HepG2 (cell line): Measurements from ENCODE around the gene SCGB2B2. TPM values are rescaled to one million over a fixed set of nuclear protein-coding genes. Genes with fewer than 3 reads are reported as not detected.
A peak's percentile ranks its signal among the peaks of the same experiment; 100 is the strongest.

ENCODE experiments used
- BHLHE40 ChIP-seq: IDR thresholded peaks from 2 replicates; pipeline ENCODE4 v1.6.1; 2011; ENCODE audit warnings: low read length, improper control_type of control experiment
- CBFB ChIP-seq: sonication (generic); formaldehyde crosslinking; IDR thresholded peaks from 2 replicates; pipeline ENCODE4 v1.4.0; 2020; ENCODE audit warnings: missing genetic modification reagents
- CEBPZ ChIP-seq: IDR thresholded peaks from 2 replicates; pipeline ENCODE4 v1.6.1; 2012; ENCODE audit warnings: low read length, improper control_type of control experiment
- ERF ChIP-seq: IDR thresholded peaks from 2 replicates; pipeline ENCODE4 v1.6.1; 2018; ENCODE audit warnings: missing biosample characterization, missing genetic modification reagents
- GMEB2 ChIP-seq: IDR thresholded peaks from 2 replicates; pipeline ENCODE4 v1.6.1; 2016; ENCODE audit warnings: missing biosample characterization, missing genetic modification reagents, low read depth
- HNF4G ChIP-seq, 2 experiments: sonication (generic) in 1 of 2; formaldehyde crosslinking in 1 of 2; IDR thresholded peaks; 2 replicates each; pipeline versions ENCODE4 v1.4.0 to v1.6.1; 2011 to 2020; ENCODE audit warnings: borderline replicate concordance in 2 of 2, low read depth in 2 of 2, mild to moderate bottlenecking in 2 of 2, low read length in 1 of 2, missing genetic modification reagents in 1 of 2, moderate library complexity in 1 of 2
- JARID2 ChIP-seq: sonication (generic); formaldehyde crosslinking; IDR thresholded peaks from 2 replicates; pipeline ENCODE4 v1.8.1; 2023; ENCODE audit warnings: missing genetic modification reagents, inconsistent platforms; ENCODE audit not compliant: insufficient replicate concordance
- JUN ChIP-seq: sonication (generic); formaldehyde crosslinking; IDR thresholded peaks from 2 replicates; pipeline ENCODE4 v1.4.0; 2020; ENCODE audit warnings: mild to moderate bottlenecking, missing genetic modification reagents
- MBNL3 ChIP-seq: fragments of 250-450 bp; sonication (Bioruptor Pico); conservative IDR thresholded peaks from 2 replicates; pipeline ENCODE4 v1.8.0; 2022; ENCODE audit warnings: mild to moderate bottlenecking, inconsistent platforms
- NKX3-1 ChIP-seq: sonication (generic); formaldehyde crosslinking; IDR thresholded peaks from 2 replicates; pipeline ENCODE4 v1.5.0; 2020; ENCODE audit warnings: missing genetic modification reagents
- NR1H2 ChIP-seq: sonication (generic); formaldehyde crosslinking; IDR thresholded peaks from 2 replicates; pipeline ENCODE4 v1.8.1; 2022; ENCODE audit warnings: low read depth, missing genetic modification reagents, borderline replicate concordance
- ONECUT2 ChIP-seq: sonication (generic); formaldehyde crosslinking; IDR thresholded peaks from 2 replicates; pipeline ENCODE4 v1.4.0; 2020; ENCODE audit warnings: missing genetic modification reagents
- SUZ12 ChIP-seq: fragments of 150-350 bp; IDR thresholded peaks from 2 replicates; pipeline ENCODE4 v1.6.1; 2014; ENCODE audit warnings: low read depth, low read length
- TRIM24 ChIP-seq: sonication (generic); formaldehyde crosslinking; IDR thresholded peaks from 2 replicates; pipeline ENCODE4 v1.8.0; 2022; ENCODE audit warnings: mild to moderate bottlenecking, missing genetic modification reagents
- ZNF263 ChIP-seq: sonication (generic); formaldehyde crosslinking; IDR thresholded peaks from 2 replicates; pipeline ENCODE4 v1.4.0; 2020; ENCODE audit warnings: missing genetic modification reagents
- ZNF510 ChIP-seq: sonication (generic); formaldehyde crosslinking; IDR thresholded peaks from 2 replicates; pipeline ENCODE4 v1.4.0; 2020; ENCODE audit warnings: low read depth, mild to moderate bottlenecking, missing genetic modification reagents
- ZNF570 ChIP-seq: sonication (generic); formaldehyde crosslinking; IDR thresholded peaks from 2 replicates; pipeline ENCODE4 v1.4.0; 2020; ENCODE audit warnings: mild to moderate bottlenecking, missing genetic modification reagents, borderline replicate concordance
- ZNF609 ChIP-seq: sonication (generic); formaldehyde crosslinking; IDR thresholded peaks from 2 replicates; pipeline ENCODE4 v1.4.0; 2020; ENCODE audit warnings: mild to moderate bottlenecking, missing genetic modification reagents, borderline replicate concordance
- ZNF772 ChIP-seq: sonication (generic); formaldehyde crosslinking; IDR thresholded peaks from 2 replicates; pipeline ENCODE4 v1.5.0; 2020; ENCODE audit warnings: mild to moderate bottlenecking, missing genetic modification reagents
- polyA plus RNA-seq, 8 experiments: library from polyadenylated mRNA; depleted of rRNA in 3 of 8; stranded (reverse) in 7 of 8; unstranded in 1 of 8; fragments of >200 nt; fragmentation: Illumina TruSeq in 4 of 8; extraction: Trizol in 4 of 8; gene quantifications; 2 replicates each; pipeline versions ENCODE4 v1.2.1 to v1.2.3, GENCODE V29; 2011 to 2016; ENCODE audit warnings: low read depth in 4 of 8, missing spikeins in 1 of 8, mixed read lengths in 1 of 8; ENCODE audit not compliant: insufficient read depth in 1 of 8
- total RNA-seq, 5 experiments: library from RNA; depleted of rRNA; stranded (reverse); fragments of >200 nt; fragmentation: Illumina TruSeq; extraction: Trizol; gene quantifications; 2 replicates each; pipeline ENCODE4 v1.2.3, GENCODE V29; 2016; ENCODE audit warnings: low read depth in 1 of 5
- TF ChIP-seq, protein P1 (sequence below): sonication (generic); formaldehyde crosslinking; conservative IDR thresholded peaks from 2 replicates; pipeline ENCODE4 v1.4.0; 2020; ENCODE audit warnings: missing genetic modification reagents

The SCGB2B2 gene
- total and polyA plus RNA-seq, 2 of the 13 experiments (the other 11 are each of a cell fraction or from before 2014, with no cell fraction given), result 0.03 TPM; not detected in 1

GRCh38 chr19:34673590-34673989 is 3.4 kb downstream of the SCGB2B2 start (continued):
- TF ChIP-seq, protein P1, sequence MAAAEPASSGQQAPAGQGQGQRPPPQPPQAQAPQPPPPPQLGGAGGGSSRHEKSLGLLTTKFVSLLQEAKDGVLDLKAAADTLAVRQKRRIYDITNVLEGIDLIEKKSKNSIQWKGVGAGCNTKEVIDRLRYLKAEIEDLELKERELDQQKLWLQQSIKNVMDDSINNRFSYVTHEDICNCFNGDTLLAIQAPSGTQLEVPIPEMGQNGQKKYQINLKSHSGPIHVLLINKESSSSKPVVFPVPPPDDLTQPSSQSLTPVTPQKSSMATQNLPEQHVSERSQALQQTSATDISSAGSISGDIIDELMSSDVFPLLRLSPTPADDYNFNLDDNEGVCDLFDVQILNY, result no peak
- TF ChIP-seq MBNL3 (no peak), JARID2 (no peak), CBFB (CRISPR knock-in tag) (0 out of 2 replicates have a peak, but pooled peaks have one; percentile 25), JUN (no peak), TRIM24 (CRISPR knock-in tag) (no peak), ZNF772 (CRISPR knock-in tag) (no peak), CEBPZ (no peak), HNF4G (IDR thresholded peaks at IDR 0.05; ENCODE audit: borderline replicate concordance, low read depth, low read length) (peak; percentile 83), HNF4G (CRISPR knock-in tag; IDR thresholded peaks at IDR 0.05; ENCODE audit: borderline replicate concordance, low read depth) (no peak; the same call in 1 of the 2 replicates), NR1H2 (CRISPR knock-in tag) (no peak), NKX3-1 (CRISPR knock-in tag) (0 out of 2 replicates have a peak, but pooled peaks have one; percentile 49), ERF (CRISPR knock-in tag) (peak; percentile 76), SUZ12 (no peak), ZNF609 (no peak), GMEB2 (CRISPR knock-in tag) (no peak), ONECUT2 (CRISPR knock-in tag) (no peak), ZNF510 (no peak), ZNF570 (CRISPR knock-in tag) (no peak), BHLHE40 (no peak), ZNF263 (CRISPR knock-in tag) (no peak)
